IPS-NIHi11 (cell line): ENCODE measurements around the gene DUSP10.

ENCODE experiments used
- DNase-seq: peaks from one replicate; pipeline ENCODE4 v3.0.0; 2012; ENCODE audit warnings: mixed read lengths, low spot score

DUSP10 gene

DNA sequence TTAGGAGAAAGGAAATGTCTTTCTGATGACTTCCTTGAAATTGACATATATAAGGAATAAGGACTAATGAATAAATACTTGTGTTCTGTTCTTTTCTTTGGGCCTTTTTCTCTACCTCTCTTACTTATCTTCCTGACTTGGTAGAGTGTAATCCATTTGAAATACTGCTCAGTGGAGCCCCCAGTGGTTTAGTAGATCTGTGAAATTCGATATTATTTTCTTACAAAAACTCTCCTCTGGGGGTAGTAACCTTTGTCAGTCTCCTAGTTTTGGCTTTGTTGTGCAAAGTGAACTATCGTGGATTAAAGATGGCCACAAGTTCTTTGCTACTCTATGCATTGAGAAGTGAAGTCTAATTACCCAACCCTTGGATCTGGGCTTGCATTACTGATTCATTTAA, 48.8 kb downstream of the DUSP10 start:
- peak; percentile 11 for DNase-seq

DNA sequence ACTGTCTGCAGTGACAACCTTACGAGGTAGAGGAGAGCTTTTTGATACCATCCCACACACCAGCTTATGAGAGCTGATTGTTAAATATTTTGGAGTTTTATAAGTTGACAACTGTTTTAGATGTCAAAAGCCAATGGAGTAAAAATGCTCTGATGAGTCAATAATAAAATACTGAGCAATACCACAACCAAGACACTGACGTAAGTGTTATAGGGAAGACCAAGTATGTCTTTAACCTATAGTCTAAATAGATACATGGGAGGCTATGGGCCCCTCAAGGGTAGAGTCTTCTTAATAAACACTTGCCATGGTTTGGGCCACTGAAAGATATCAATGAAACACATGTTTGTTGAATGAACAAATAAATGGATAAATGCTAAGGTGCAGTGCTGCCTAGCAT, 49.2 kb downstream of the DUSP10 start:
- DNase-seq, result no peak

GRCh38 chr1:221691261-221691660, 50.6 kb downstream of the DUSP10 start:
- no peak for DNase-seq

GRCh38 chr1:221690858-221691257, 51.0 kb downstream of the DUSP10 start:
- DNase-seq, result no peak

GRCh38 chr1:221689138-221689537, 52.8 kb downstream of the DUSP10 start:
- DNase-seq, result no peak

- DNase-seq, result no peak
Observed at GRCh38 chr1:221688488-221688843, 53.4 kb downstream of the DUSP10 start.

GRCh38 chr1:221687836-221688487, 53.9 kb downstream of the DUSP10 start:
- DNase-seq, result no peak

DNA sequence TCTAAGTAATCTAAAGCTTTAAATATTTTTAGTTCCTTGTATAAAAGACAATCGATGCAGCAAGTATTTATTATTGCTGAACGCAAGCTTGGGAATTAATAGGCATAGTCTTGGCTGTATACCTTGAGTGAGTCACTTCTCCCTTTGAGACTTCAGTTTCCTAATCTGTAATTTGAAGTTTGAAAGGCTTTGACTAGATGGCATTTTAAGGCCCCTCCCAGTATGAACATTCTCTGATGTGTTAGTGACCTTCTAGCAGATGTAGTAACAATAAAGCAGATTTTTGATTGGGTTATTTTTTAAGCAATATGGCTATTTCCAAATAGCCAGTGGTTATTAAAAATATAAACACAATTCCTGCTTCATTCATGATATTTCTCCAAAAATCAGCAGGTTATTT, 58.2 kb downstream of the DUSP10 start:
- DNase-seq, result no peak

- no peak for DNase-seq
Observed at GRCh38 chr1:221680085-221680484, 61.8 kb downstream of the DUSP10 start.

DNA sequence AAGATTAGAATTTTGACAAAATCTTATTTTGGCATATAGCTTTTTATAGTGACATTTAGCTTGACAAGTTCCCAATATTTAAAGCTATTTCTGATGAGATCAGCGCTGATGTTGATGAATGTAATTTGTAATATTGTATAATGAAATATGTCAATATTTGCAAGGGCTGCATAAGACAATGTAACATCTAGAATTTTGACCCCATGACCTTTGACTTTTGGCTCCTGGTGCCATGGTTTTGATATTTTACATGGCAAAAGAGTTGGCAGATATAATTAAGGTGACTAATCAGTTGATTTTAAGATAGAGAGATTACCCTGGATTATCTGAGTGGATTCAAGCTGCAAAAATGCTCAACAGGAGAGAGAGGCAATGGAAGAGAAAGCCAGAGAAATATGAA, 63.9 kb downstream of the DUSP10 start:
- no peak for DNase-seq

DNA sequence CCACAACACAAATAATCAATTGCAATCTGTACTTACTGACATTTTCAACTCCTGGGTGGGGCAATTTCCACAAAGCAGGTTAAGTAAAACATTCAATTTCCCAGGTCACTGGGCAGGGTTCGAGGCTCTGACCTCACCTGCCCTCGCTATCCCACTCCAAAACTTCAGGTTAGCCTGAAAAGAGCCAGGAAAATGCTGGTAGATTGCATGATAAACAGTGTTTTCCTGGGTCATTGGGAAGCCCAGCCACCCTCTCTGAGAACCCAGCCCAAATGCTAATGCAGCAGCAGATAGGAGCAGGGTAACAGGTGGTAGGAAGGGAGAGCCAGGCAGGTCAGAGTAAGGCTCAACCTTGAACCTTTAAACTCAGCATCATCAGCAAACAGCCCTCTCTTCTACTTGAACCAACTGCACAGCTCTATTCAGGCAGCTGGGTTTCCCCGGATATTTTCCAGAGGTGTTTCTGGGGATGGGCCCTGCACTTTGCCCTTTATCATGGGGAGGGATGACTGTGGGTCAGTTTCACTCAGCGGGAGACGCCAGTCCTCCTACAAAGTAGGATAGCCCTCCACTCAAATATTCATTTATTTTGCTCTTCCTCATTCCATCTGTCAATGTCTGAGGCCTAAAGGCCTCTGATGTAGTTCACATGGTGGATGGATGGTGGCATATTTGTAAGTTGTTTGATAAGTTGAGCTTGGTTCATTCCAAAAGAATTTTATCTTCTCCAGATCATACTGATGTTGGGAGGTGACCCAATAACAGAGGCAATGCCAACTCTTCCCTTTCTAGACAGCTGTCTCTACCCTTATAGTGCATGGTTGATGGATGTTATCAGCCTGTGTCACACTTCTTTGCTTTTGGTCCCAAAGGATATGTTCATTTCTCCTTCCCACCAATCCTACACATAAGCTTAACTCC, 65.7 kb downstream of the DUSP10 start:
- no peak for DNase-seq

- DNase-seq, result no peak
Observed at GRCh38 chr1:221672965-221673364, 68.9 kb downstream of the DUSP10 start.

GRCh38 chr1:221672239-221672645, 69.6 kb downstream of the DUSP10 start:
- DNase-seq, result no peak

DNA sequence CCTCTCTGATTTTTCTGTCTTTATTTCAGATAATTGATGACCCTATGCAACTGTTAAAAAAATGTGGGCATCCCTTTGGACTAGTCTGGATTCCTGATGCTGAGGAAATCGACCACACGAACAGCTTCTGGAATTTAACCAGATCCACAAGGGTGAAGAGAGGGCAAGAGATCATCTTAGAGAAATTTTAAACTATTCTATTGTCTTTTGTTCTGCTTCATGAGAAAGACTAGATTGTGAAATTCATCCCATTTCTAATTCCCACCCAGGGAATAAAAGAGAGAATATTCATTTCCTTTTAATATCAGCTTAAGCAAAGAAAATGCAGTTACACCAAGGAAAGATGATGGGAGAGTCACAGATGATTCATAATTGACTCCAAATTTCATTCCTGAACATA, 71.8 kb downstream of the DUSP10 start:
- no peak for DNase-seq

- DNase-seq, result no peak
Observed at GRCh38 chr1:221669441-221669840, 72.4 kb downstream of the DUSP10 start.

GRCh38 chr1:221667504-221667903, 74.4 kb downstream of the DUSP10 start:
- no peak for DNase-seq

GRCh38 chr1:221664253-221664652, 77.6 kb downstream of the DUSP10 start:
- DNase-seq, result peak; percentile 25

- no peak for DNase-seq
Observed at GRCh38 chr1:221663321-221663720, 78.6 kb downstream of the DUSP10 start.

- no peak for DNase-seq
Observed at GRCh38 chr1:221655766-221656305, 86.1 kb downstream of the DUSP10 start.
